Fibroblast of villous mesenchyme (primary cell): ENCODE data around the gene WDR1. TPM values are rescaled to one million over a fixed set of nuclear protein-coding genes. Genes with fewer than 3 reads are reported as not detected.

ENCODE experiments used
- DNase-seq: peaks from one replicate; pipeline ENCODE4 v3.0.0-alpha.2; 2010; ENCODE audit warnings: low read depth
- H3K4me3 ChIP-seq: 2 replicates; pipeline ENCODE4 v1.5.1; 2011; ENCODE audit warnings: low read depth, mild to moderate bottlenecking, low read length
- total RNA-seq: library from RNA; depleted of rRNA; stranded (reverse); fragments of >200 nt; gene quantifications from 2 replicates; pipeline ENCODE4 v1.2.3, GENCODE V29; 2012
- TF ChIP-seq, protein P1 (sequence below): IDR thresholded peaks from 2 replicates; pipeline ENCODE4 v1.5.1; 2012; ENCODE audit warnings: low read depth, mild to moderate bottlenecking, low read length; ENCODE audit not compliant: insufficient read depth

The WDR1 gene
- total RNA-seq, 1 donor: 516 TPM

- DNase-seq: no peak
- H3K4me3 ChIP-seq: no peak overlapping the region
- TF ChIP-seq, protein P1, sequence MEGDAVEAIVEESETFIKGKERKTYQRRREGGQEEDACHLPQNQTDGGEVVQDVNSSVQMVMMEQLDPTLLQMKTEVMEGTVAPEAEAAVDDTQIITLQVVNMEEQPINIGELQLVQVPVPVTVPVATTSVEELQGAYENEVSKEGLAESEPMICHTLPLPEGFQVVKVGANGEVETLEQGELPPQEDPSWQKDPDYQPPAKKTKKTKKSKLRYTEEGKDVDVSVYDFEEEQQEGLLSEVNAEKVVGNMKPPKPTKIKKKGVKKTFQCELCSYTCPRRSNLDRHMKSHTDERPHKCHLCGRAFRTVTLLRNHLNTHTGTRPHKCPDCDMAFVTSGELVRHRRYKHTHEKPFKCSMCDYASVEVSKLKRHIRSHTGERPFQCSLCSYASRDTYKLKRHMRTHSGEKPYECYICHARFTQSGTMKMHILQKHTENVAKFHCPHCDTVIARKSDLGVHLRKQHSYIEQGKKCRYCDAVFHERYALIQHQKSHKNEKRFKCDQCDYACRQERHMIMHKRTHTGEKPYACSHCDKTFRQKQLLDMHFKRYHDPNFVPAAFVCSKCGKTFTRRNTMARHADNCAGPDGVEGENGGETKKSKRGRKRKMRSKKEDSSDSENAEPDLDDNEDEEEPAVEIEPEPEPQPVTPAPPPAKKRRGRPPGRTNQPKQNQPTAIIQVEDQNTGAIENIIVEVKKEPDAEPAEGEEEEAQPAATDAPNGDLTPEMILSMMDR: no peak
Measured at GRCh38 chr4:10035130-10035529, 81.5 kb downstream of the WDR1 start.

DNA sequence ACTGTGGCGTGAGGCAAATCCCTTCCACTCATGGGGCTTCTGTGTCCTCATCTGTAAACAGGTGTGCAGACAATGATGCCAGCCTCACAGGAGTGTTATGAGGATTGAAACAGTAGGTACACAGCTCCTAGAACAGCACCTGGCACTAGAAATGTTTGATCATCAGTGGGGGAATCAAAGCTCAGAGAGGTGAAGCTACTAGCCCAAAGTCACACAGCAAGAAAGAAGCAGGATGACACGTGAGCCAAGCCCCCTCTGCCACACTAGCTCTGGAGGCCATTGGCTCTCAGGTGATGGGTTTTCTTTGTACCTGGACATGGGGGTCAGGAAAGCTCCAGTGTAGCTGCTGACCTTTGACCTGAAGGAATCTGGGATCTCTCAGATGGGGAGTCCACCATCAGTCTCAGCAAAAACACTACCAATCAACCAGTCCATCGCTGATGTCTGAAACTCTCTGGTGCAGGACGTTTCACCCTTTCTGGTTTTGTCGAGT lies 81.9 kb downstream of the WDR1 start:
- TF ChIP-seq, protein P1: no peak
- no peak for DNase-seq
- H3K4me3 ChIP-seq: no peak overlapping the region

DNA sequence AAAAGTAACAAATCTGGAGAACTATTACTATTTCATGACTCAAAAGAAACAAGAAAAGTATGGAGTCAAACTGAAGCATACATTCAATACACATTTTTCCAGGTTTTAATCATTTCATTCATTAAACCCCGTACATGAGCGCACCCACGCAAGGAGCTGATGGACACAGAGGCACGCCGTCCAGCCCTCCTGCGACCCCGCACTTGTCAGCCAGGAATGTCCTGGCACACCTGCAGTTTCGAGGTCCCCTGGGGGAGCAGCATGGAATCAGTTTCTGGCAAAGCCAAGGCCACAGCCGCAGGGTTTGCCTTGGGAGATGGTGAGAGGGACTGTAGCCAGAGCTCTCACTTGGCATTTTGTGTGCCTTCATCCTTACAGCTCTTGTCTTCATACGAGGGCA lies 82.5 kb downstream of the WDR1 start:
- no peak for DNase-seq
- no peak overlapping the region for H3K4me3 ChIP-seq
- TF ChIP-seq, protein P1: no peak

DNA sequence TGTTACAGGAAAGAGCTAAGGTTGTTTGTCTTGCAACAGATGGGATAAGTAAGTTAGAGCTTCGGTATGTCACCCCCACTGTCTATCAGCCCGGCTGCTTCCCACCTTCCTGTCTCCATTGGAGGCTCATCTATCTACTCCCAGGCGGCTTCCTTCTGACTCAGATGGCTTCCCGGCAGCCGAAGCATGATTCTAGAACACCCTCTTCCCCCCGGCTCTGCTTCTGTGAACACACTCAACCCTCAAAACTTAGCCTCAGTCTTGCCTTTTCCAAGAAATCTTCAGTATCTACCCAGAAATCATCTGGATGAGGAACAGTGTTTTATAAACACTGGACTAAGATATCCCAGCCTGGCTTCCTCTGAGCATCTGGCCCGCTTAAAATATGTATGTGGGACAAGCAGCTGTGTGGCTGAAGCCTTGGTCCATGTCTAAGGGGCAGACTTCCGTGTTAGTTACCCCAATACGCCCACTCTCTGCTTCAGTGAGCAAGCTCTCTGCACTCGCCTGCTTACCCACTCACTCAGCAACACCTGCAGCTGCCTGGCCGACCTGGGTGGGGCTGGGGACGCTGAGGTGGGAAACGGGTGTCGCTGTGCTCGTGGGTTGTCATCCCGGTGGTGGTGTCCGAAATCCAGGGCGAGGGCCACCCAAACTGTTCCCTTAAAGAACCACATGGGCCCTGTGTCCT lies 83.3 kb downstream of the WDR1 start:
- H3K4me3 ChIP-seq: no peak overlapping the region
- TF ChIP-seq, protein P1: no peak

DNA sequence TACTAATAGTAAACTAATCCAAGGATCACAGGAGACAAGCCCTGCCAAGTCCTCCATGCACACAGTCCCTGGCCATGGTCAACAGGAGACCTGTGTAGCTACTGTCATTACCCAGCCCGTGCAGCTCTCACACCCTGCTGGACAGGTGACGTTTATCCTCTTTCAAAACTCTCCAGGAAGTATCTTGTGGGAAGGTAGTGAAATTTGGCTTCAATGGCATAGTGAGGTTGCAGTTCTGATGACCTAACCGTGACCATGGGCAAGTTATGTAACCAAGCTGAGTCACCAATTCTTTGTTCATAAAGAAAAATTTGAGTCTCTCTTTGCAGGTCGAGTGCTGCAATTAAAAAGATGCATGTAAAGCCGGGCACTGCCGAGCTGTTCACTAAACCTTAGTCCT lies 84.0 kb downstream of the WDR1 start:
- H3K4me3 ChIP-seq: no peak overlapping the region
- TF ChIP-seq, protein P1: no peak
- DNase-seq: peak; percentile 31

More for the DNA sequence above, 83.3 kb downstream of the WDR1 start:
- DNase-seq: peak; percentile 19

- peak; percentile 11 for DNase-seq
- H3K4me3 ChIP-seq: no peak overlapping the region
- TF ChIP-seq, protein P1: no peak
Measured at GRCh38 chr4:10031668-10032590, 84.7 kb downstream of the WDR1 start.
